Activated CD4-positive, alpha-beta memory T cell treated with anti-CD3 and anti-CD28 coated beads for 36 hours (primary cell): ENCODE results near the gene CDYL. TPM values are rescaled to one million over a fixed set of nuclear protein-coding genes. Genes with fewer than 3 reads are reported as not detected.

Experiments
- CTCF ChIA-PET: fragments of 350-600 bp; sonication (Branson Sonifier 250); formaldehyde crosslinking; loops from one replicate; lab custom pipeline; 2021; ENCODE audit warnings: antibody characterized with exemption, inconsistent platforms; lab: Charles Lee
- POLR2A ChIA-PET: fragments of 350-600 bp; sonication (Branson Sonifier 250); formaldehyde crosslinking; loops from one replicate; lab custom pipeline; 2021; ENCODE audit warnings: antibody characterized with exemption; lab: Charles Lee
- DNase-seq: peaks from one replicate; pipeline ENCODE4 v3.0.0-alpha.2; 2020
- H3K27ac Mint-ChIP-seq: one replicate; pipeline ENCODE4 v1.8.0; 2021; ENCODE audit warnings: mixed read lengths
- H3K27me3 Mint-ChIP-seq: one replicate; pipeline ENCODE4 v1.8.0; 2021; ENCODE audit warnings: mixed read lengths
- H3K36me3 Mint-ChIP-seq: one replicate; pipeline ENCODE4 v1.8.0; 2021; ENCODE audit warnings: mixed read lengths
- H3K4me1 Mint-ChIP-seq: one replicate; pipeline ENCODE4 v1.8.0; 2021; ENCODE audit warnings: low read depth, mixed read lengths
- H3K4me3 Mint-ChIP-seq: one replicate; pipeline ENCODE4 v1.8.0; 2021; ENCODE audit warnings: mild to moderate bottlenecking, mixed read lengths
- H3K9me3 Mint-ChIP-seq: one replicate; pipeline ENCODE4 v1.8.0; 2021; ENCODE audit warnings: mixed read lengths
- intact Hi-C: fragments of 100-400 bp; cut with micrococcal nuclease; formaldehyde crosslinking; loops from one replicate; pipeline ENCODE4 v1.15.1; 2023
- total RNA-seq, 2 experiments: library from RNA; stranded (reverse); gene quantifications; one replicate each; pipeline ENCODE4 v1.2.3, GENCODE V29; 2021

Gene CDYL
- total RNA-seq, 2 experiments from 2014 or later = 22.4 to 24.4 TPM

DNA sequence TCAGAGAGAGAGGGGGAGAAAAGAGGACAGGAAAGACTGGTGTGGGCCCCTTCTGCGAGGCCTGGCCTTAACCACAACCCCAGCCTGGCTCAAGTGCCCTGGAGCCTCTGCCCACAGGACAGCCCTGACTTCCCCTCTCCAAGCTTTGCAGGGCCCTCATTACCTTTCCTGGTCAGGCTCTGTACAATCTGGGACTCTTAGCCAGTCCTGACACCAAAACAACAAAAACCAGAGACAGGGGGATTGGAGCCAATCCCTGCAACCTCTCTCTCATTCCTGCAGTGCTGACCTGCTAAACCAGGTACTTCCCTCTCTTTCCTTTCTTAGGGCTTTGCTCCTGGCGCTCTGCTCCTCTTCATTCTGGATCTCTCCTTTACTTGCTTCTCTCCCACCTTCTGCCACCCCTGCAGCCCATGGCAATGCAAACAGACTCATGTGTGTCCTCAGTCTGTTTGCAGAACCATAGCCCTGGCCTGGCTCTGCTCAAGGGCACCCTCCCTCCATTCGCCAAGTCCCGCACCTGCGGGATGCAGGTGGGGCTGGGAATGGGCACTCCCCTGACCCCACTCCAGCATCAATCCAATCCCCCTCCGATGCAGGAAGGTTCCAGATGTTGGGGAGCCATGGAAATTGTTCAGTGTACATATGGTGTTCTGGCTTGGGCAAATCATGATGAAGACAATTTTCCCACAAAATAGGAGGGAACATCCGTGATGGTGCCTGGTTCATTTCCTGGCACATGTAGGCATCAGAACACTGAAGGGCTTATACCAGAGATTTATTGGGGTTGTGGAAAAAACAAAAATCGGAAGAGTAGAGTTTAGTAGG lies 189.6 kb downstream of the CDYL start:
- no peaks in the 10 kb centered on the region for H3K9me3 Mint-ChIP-seq
- H3K4me3 Mint-ChIP-seq = no peak overlapping the region
- intact Hi-C loops = no loop called here
- no peak overlapping the region for H3K27ac Mint-ChIP-seq
- H3K36me3 Mint-ChIP-seq = no peaks in the 10 kb centered on the region
- ChIA-PET CTCF (no interaction called here), POLR2A (no interaction called here)
- H3K4me1 Mint-ChIP-seq = no peaks in the 10 kb centered on the region
- H3K27me3 Mint-ChIP-seq = peaks cover 3% of the 10 kb centered on the region
- DNase-seq = no peak

DNA sequence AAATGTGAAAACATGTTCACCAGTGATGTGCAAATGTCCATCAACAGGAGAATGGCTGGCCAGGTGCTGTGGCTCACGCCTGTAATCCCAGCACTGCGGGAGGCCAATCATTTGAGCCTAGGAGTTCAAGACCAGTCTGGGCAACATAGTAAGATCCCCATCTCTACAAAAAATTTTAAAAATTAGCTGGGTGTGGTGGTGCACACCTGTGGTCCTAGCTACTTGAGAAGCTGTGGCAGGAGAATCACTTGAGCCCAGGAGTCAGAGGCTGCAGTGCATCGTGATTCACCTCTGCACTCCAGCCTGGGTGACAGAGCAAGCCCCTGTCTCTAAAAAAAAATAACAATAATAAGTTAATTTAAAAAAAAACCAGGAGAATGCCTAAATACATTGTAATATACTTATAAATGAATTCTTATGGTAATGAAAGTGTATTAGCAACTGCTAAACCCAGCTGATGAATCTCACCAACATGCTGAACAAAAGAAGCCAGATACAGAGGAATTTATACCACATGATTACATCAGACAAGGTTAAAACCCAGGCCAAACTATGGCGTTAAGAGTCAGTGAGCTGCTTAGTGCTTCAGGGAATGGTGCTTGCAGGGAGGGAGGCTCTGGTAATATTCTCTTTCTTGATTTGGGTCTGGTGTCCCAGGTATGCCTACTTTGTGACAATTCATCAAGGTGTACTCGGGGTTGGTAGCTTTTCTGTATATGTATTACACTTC lies 191.3 kb downstream of the CDYL start:
- peaks cover 3% of the 10 kb centered on the region for H3K27me3 Mint-ChIP-seq
- DNase-seq = no peak
- H3K36me3 Mint-ChIP-seq = no peaks in the 10 kb centered on the region
- CTCF ChIA-PET = no interaction called here
- H3K4me3 Mint-ChIP-seq = no peak overlapping the region
- POLR2A ChIA-PET = no interaction called here
- H3K4me1 Mint-ChIP-seq = no peaks in the 10 kb centered on the region
- no peak overlapping the region for H3K27ac Mint-ChIP-seq
- intact Hi-C loops = no loop called here
- no peaks in the 10 kb centered on the region for H3K9me3 Mint-ChIP-seq

DNA sequence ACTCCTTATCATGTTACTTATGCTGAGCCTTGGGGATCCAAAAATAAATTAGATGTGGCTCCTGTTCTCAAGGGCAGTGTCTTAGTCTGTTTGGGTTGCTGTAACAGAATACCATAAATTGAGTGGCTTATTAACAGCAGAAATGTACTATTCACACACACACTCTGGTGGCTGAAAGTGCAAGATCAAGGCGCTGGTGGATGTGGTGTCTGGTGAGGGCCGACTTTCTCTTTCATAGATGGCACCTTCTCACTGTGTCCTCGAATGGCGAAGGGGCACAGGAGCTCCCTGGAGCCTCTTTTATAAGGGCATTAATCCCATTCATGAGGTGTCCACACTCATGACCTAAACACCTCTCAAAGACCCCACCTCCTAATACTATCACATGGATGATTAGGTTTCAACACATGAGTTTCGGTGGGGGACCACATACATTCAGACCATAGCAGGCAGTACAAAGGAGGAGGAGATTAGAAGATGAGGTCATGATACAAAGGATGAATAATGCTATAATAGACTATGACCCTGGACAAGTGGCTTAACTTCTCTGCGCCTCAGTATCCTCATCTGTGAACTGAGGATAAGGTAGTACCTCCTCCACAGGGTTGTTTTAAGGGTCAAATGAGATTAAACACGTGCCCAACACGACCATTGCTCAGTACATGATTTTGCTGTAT lies 193.5 kb downstream of the CDYL start:
- no peak overlapping the region for H3K4me3 Mint-ChIP-seq
- H3K36me3 Mint-ChIP-seq = no peaks in the 10 kb centered on the region
- POLR2A ChIA-PET = no interaction called here
- no peak for DNase-seq
- intact Hi-C loops = no loop called here
- H3K9me3 Mint-ChIP-seq = no peaks in the 10 kb centered on the region
- no peaks in the 10 kb centered on the region for H3K4me1 Mint-ChIP-seq
- CTCF ChIA-PET = no interaction called here
- H3K27ac Mint-ChIP-seq = no peak overlapping the region
- peaks cover 3% of the 10 kb centered on the region for H3K27me3 Mint-ChIP-seq

DNA sequence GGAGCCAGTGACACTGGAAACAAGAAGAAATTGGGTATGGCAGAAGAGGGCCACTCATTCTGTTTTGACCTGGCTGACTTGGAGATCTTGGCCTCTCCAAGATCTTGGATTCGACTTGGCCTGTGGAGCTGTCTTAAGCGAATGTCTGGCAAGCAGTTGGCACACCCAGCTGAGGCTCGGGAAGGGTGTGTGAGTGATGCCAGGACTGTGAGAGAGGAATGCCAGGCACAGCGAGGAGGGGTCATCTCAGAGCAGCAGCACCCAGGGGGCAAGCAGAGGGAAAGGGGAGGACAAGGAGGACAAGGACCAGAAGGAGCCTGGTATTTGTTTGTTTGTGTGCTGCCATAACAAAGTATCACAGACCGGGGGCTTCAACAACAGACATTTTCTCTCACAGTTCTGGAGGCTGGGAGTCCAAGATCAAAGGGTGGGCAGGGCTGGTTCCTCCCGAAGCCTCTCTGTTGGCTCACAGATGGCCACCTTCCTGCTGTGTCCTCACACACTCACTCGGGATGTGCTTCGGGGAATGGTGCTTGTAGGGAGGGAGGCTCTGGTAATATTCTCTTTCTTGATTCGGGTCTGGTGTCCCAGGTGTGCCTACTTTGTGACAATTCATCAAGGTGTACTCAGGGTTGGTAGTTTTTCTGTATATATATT lies 194.7 kb downstream of the CDYL start:
- Mint-ChIP-seq H3K4me3 (no peak overlapping the region), H3K27me3 (peaks cover 3% of the 10 kb centered on the region), H3K36me3 (no peaks in the 10 kb centered on the region), H3K4me1 (no peaks in the 10 kb centered on the region), H3K9me3 (no peaks in the 10 kb centered on the region), H3K27ac (no peak overlapping the region)
- POLR2A ChIA-PET = no interaction called here
- CTCF ChIA-PET = no interaction called here
- DNase-seq = no peak
- intact Hi-C loops = no loop called here

DNA sequence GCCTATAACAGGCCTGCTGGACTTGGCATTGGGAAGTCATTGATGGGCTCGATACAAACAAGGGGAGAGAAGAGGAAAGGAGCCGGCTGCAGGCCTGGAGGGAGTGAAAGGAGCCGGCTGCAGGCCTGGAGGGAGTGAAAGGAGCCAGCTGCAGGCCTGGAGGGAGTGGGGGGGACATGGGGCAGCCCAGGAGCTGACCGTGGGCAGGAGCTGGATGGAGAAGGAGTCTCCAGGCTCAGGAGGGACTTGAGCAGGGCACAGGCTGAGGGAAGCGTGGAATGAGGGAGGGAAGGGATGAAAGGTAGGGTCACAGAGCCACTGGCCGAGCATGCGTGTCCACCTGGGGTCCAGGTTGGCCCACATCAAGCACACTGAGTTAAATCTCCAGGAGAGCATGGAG lies 195.6 kb downstream of the CDYL start:
- ChIA-PET CTCF (no interaction called here), POLR2A (no interaction called here)
- intact Hi-C loops = no loop called here
- H3K27ac Mint-ChIP-seq = no peak overlapping the region
- no peaks in the 10 kb centered on the region for H3K36me3 Mint-ChIP-seq
- H3K27me3 Mint-ChIP-seq = peaks cover 3% of the 10 kb centered on the region
- no peak for DNase-seq
- H3K9me3 Mint-ChIP-seq = peaks cover 5% of the 10 kb centered on the region
- no peaks in the 10 kb centered on the region for H3K4me1 Mint-ChIP-seq
- H3K4me3 Mint-ChIP-seq = no peak overlapping the region

DNA sequence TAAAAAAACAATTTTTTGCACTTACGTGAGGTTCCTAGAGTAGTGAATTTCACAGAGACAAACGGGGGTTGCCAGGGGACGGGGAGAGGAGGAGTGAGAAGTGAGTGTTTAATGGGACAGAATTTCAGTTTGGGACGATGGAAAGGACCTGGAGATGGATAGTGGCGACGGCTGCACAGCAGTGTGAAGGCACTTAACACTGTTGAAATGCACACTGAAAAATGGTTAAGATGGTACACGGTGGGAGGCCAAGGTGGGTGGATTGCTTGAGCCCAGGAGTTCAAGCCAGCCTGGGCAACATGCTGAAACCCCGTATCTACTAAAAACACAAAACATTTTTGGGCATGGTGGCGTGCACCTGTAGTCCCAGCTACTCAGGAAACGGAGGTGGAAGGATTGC lies 196.2 kb downstream of the CDYL start:
- no peak for DNase-seq
- Mint-ChIP-seq H3K36me3 (no peaks in the 10 kb centered on the region), H3K4me1 (no peaks in the 10 kb centered on the region), H3K27me3 (peaks cover 7% of the 10 kb centered on the region), H3K9me3 (peaks cover 9% of the 10 kb centered on the region), H3K4me3 (no peak overlapping the region), H3K27ac (no peak overlapping the region)
- POLR2A ChIA-PET = no interaction called here
- intact Hi-C loops = no loop called here
- CTCF ChIA-PET = no interaction called here

DNA sequence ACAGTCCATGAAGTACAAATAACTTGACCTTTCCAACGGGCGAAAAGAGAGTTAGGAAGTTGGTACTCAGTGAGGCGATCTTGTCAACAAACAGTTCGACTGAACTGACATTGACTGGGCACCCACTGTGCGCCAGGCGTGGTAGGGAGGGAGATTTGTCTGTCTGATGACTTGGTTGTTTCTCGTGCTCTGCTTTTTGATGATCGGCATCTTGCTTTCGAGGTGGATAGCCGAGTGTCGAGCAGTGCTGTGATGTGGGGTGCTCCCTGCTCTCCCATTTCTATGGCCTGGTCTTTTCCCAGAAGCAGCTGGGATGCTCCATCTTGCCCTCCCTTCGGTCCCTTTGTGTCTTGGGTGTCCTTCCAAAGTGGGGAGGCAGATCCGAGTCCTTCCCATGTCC lies 197.2 kb downstream of the CDYL start:
- intact Hi-C loops = no loop called here
- no peaks in the 10 kb centered on the region for H3K4me1 Mint-ChIP-seq
- H3K9me3 Mint-ChIP-seq = peaks cover 10% of the 10 kb centered on the region
- no peaks in the 10 kb centered on the region for H3K36me3 Mint-ChIP-seq
- ChIA-PET CTCF (no interaction called here), POLR2A (no interaction called here)
- peaks cover 7% of the 10 kb centered on the region for H3K27me3 Mint-ChIP-seq
- no peak overlapping the region for H3K27ac Mint-ChIP-seq
- DNase-seq = no peak
- H3K4me3 Mint-ChIP-seq = no peak overlapping the region

DNA sequence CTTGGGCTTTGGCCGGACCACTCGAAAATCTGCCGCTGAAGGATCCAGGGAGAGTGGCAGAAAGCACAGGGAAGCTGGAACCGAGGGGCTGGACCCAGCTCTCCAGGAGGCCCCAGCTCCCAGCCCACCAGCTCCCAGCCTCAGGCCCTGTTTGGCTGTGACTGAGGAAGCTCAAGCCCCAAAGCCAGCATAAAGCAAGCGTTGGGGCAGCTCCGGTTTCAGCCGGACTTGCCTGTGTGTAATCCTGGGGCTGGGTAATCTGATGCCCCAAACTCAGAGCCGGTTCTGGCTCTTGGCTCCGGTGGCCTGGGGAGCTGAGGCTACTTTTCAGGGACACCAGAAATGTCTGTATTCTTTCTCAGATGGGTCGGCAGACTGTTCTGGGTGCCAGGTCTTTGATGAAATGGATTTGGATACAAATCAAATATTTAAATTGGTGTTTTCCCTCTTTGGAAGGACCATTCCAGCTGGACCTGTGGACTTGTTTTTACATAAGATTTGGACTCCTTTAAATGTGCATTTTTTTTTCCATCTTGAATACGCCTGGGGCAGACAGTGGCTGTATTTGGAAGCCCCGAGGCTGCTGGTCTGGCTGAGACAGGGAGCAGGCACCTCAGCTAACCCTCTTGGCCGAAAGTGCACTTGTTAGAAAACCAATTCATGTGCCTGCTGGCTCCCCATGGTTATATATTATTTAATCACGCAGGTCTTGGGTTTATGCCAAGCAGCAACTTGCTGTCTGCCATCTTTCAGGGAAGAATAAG lies 198.0 kb downstream of the CDYL start:
- POLR2A ChIA-PET = no interaction called here
- peaks cover 16% of the 10 kb centered on the region for H3K9me3 Mint-ChIP-seq
- no peak overlapping the region for H3K4me3 Mint-ChIP-seq
- intact Hi-C loops = no loop called here
- no peaks in the 10 kb centered on the region for H3K36me3 Mint-ChIP-seq
- H3K27ac Mint-ChIP-seq = no peak overlapping the region
- CTCF ChIA-PET = no interaction called here
- no peaks in the 10 kb centered on the region for H3K4me1 Mint-ChIP-seq
- peaks cover 5% of the 10 kb centered on the region for H3K27me3 Mint-ChIP-seq
- DNase-seq = no peak

DNA sequence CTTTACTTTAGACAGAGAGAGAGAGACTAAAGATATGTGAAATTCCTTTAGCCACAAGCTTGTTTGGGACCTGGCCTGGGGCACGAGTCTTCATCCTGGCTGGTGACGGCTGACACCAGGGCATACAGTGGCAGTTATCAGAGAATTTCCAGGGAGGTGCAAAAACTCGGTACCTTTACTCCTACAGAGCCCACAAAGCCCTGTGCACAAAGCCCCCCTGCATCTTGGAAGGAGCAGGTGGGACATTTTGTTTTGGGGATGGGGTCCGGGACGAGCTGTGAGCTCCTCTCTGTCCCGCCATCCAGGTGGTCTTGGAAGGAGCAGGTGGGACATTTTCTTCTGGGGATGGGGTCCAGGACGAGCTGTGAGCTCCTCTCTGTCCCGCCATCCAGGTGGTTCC lies 198.8 kb downstream of the CDYL start:
- intact Hi-C loops = no loop called here
- H3K9me3 Mint-ChIP-seq = peaks cover 22% of the 10 kb centered on the region
- H3K27me3 Mint-ChIP-seq = peaks cover 5% of the 10 kb centered on the region
- POLR2A ChIA-PET = no interaction called here
- no peaks in the 10 kb centered on the region for H3K4me1 Mint-ChIP-seq
- no peak overlapping the region for H3K4me3 Mint-ChIP-seq
- H3K27ac Mint-ChIP-seq = no peak overlapping the region
- CTCF ChIA-PET = no interaction called here
- peaks cover 3% of the 10 kb centered on the region for H3K36me3 Mint-ChIP-seq
- DNase-seq = no peak

DNA sequence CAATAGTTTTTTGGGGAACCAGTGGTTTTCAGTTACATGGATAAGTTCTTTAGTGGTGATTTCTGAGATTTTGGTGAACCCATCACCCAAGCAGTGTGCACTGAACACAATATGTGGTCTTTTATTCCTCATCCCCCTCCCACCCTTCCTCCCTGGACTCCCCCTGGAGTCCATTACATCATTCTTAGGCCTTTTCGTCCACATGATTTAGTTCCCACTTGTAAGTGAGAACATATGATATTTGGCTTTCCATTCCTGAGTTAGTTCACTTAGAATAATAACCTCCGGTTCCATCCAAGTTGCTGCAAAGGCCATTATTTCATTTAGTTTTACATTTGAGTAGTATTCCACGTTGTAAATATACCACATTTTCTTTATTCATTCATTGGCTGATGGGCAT lies 199.3 kb downstream of the CDYL start:
- ChIA-PET POLR2A (no interaction called here), CTCF (no interaction called here)
- Mint-ChIP-seq H3K4me3 (no peak overlapping the region), H3K27ac (no peak overlapping the region), H3K36me3 (peaks cover 3% of the 10 kb centered on the region), H3K27me3 (peaks cover 5% of the 10 kb centered on the region), H3K9me3 (peaks cover 26% of the 10 kb centered on the region), H3K4me1 (no peaks in the 10 kb centered on the region)
- no peak for DNase-seq
- intact Hi-C loops = no loop called here

DNA sequence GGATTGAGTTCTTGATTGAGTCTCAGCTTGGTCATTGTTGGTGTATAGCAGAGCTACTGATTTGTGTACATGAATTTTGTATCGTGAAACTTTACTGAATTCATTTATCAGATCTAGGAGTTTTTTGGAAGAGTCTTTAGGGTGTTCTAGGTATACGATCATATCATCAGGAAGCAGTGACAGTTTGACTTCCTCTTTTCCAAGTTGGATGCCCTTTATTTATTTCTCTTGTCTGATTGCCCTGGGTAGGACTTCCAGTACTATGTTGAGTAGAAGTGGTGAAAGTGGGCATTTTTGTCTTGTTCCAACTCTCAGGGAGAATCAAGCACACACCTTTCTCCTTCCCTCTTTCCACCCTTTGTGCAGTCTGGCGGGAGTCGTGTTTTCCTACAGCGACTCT lies 201.3 kb downstream of the CDYL start:
- no peaks in the 10 kb centered on the region for H3K4me1 Mint-ChIP-seq
- peaks cover 5% of the 10 kb centered on the region for H3K27me3 Mint-ChIP-seq
- ChIA-PET POLR2A (no interaction called here), CTCF (no interaction called here)
- intact Hi-C loops = no loop called here
- DNase-seq = no peak
- H3K27ac Mint-ChIP-seq = no peak overlapping the region
- H3K4me3 Mint-ChIP-seq = no peak overlapping the region
- H3K36me3 Mint-ChIP-seq = peaks cover 3% of the 10 kb centered on the region
- peaks cover 30% of the 10 kb centered on the region for H3K9me3 Mint-ChIP-seq

DNA sequence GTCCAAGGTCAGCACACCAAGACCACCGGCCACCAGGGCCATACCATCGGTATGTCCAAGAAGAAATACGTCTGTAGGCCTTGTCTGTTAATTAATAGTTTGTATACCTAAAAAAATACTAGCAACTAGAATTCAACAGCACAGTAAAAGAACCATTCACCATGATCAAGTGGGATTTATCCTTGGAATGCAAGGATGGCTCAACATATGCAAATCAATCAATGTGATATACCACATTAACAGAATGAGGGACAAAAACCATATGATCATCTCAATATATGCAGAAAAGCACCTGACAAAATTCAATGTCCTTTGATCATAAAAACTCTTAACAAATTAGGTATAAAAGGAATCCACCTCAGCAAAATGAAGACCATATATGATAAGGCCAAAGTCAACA lies 203.2 kb downstream of the CDYL start:
- H3K36me3 Mint-ChIP-seq = peaks cover 3% of the 10 kb centered on the region
- POLR2A ChIA-PET = no interaction called here

More for the DNA sequence above, 203.2 kb downstream of the CDYL start:
- H3K9me3 Mint-ChIP-seq = peaks cover 30% of the 10 kb centered on the region
- intact Hi-C loops = no loop called here
- DNase-seq = no peak
- CTCF ChIA-PET = no interaction called here
- peaks cover 5% of the 10 kb centered on the region for H3K27me3 Mint-ChIP-seq
- no peaks in the 10 kb centered on the region for H3K4me1 Mint-ChIP-seq
- H3K27ac Mint-ChIP-seq = no peak overlapping the region
- no peak overlapping the region for H3K4me3 Mint-ChIP-seq
